CD4-positive, alpha-beta memory T cell (primary cell): ENCODE data around the gene TTC29. TPM values are rescaled to one million over a fixed set of nuclear protein-coding genes. Genes with fewer than 3 reads are reported as not detected.

ENCODE experiments used
- CTCF ChIA-PET: fragments of 350-600 bp; sonication (Branson Sonifier 250); formaldehyde crosslinking; loops from one replicate; lab custom pipeline; 2021; ENCODE audit warnings: inconsistent platforms; ENCODE audit not compliant: partially characterized antibody; lab: Charles Lee
- POLR2A ChIA-PET: fragments of 350-600 bp; sonication (Branson Sonifier 250); formaldehyde crosslinking; loops from one replicate; lab custom pipeline; 2021; ENCODE audit not compliant: partially characterized antibody; lab: Charles Lee
- DNase-seq, 5 donors: peaks; one replicate each; pipeline versions ENCODE4 v3.0.0 to v3.0.0-alpha.2; 2020 to 2022; ENCODE audit warnings: mixed read lengths in 1 of 5
- H3K27ac ChIP-seq: one replicate; pipeline ENCODE4 v1.7.0; 2013; ENCODE audit warnings: low read depth, low read length
- H3K27me3 ChIP-seq: 2 replicates; pipeline ENCODE4 v1.7.0; 2013; ENCODE audit warnings: mild to moderate bottlenecking, low read length, moderate library complexity; ENCODE audit not compliant: insufficient read depth
- H3K36me3 ChIP-seq: 2 replicates; pipeline ENCODE4 v1.7.0; 2013; ENCODE audit warnings: mild to moderate bottlenecking, low read length, moderate library complexity; ENCODE audit not compliant: insufficient read depth
- H3K4me1 ChIP-seq: 2 replicates; pipeline ENCODE4 v1.7.0; 2013; ENCODE audit warnings: mild to moderate bottlenecking, low read length, moderate library complexity; ENCODE audit not compliant: insufficient read depth
- H3K4me3 ChIP-seq, 2 donors: one replicate each; pipeline ENCODE4 v1.7.0; 2013; ENCODE audit warnings: low read length in 2 of 2, mild to moderate bottlenecking in 1 of 2
- H3K9me3 ChIP-seq, 2 donors: one replicate each; pipeline ENCODE4 v1.7.0; 2013; ENCODE audit warnings: low read length in 2 of 2, control low read depth in 1 of 2; ENCODE audit not compliant: control insufficient read depth in 1 of 2
- H3K27ac Mint-ChIP-seq, 7 donors: one replicate each; pipeline ENCODE4 v1.8.0; 2020 to 2021; ENCODE audit warnings: mixed read lengths in 7 of 7, mild to moderate bottlenecking in 6 of 7, inconsistent platforms in 3 of 7, moderate library complexity in 3 of 7
- H3K27me3 Mint-ChIP-seq, 2 donors: one replicate each; pipeline ENCODE4 v1.8.0; 2020 to 2021; ENCODE audit warnings: mixed read lengths in 2 of 2
- H3K36me3 Mint-ChIP-seq, 2 donors: one replicate each; pipeline ENCODE4 v1.8.0; 2020 to 2021; ENCODE audit warnings: mixed read lengths in 2 of 2, inconsistent platforms in 1 of 2, mild to moderate bottlenecking in 1 of 2
- H3K4me1 Mint-ChIP-seq, 4 donors: one replicate each; pipeline ENCODE4 v1.8.0; 2020 to 2021; ENCODE audit warnings: mixed read lengths in 4 of 4, mild to moderate bottlenecking in 1 of 4
- H3K4me3 Mint-ChIP-seq, 8 donors: one replicate each; pipeline ENCODE4 v1.8.0; 2020 to 2021; ENCODE audit warnings: mixed read lengths in 8 of 8, mild to moderate bottlenecking in 7 of 8, moderate library complexity in 6 of 8, inconsistent platforms in 3 of 8
- H3K9me3 Mint-ChIP-seq, 8 donors: one replicate each; pipeline ENCODE4 v1.8.0; 2020 to 2021; ENCODE audit warnings: mixed read lengths in 8 of 8, mild to moderate bottlenecking in 5 of 8, inconsistent platforms in 3 of 8, moderate library complexity in 1 of 8
- intact Hi-C: fragments of 100-400 bp; cut with micrococcal nuclease; formaldehyde crosslinking; loops from one replicate; pipeline ENCODE4 v1.15.1; 2023
- polyA plus RNA-seq, 2 donors: library from polyadenylated mRNA; unstranded; fragments of 300-500 nt; fragmentation: Illumina TruSeq; gene quantifications; one replicate each; pipeline ENCODE4 v1.2.3, GENCODE V29; 2021
- total RNA-seq, 2 experiments: library from RNA; stranded (reverse); gene quantifications; one replicate each; pipeline ENCODE4 v1.2.3, GENCODE V29; 2021

The TTC29 gene
- total and polyA plus RNA-seq, 4 experiments from 2014 or later: not detected

GRCh38 chr4:146883070-146883469 lies 62.6 kb downstream of the TTC29 start:
- POLR2A ChIA-PET: no interaction called here
- Histone ChIP-seq H3K4me1 (no peaks in the 10 kb centered on the region), H3K27ac (no peak overlapping the region), H3K9me3 (no peaks in the 10 kb centered on the region), H3K36me3 (no peaks in the 10 kb centered on the region), H3K4me3 (no peak overlapping the region), H3K27me3 (no peaks in the 10 kb centered on the region)
- Mint-ChIP-seq H3K4me1 (peaks cover 0 to under 1% (median 0%) of the 10 kb centered on the region in 4 donors), H3K36me3 (no peaks in the 10 kb centered on the region), H3K27ac (no peak overlapping the region), H3K4me3 (no peak overlapping the region), H3K9me3 (no peaks in the 10 kb centered on the region), H3K27me3 (peaks cover 0 to 4% of the 10 kb centered on the region in 2 donors)
- CTCF ChIA-PET: no interaction called here
- intact Hi-C loops: no loop called here
- no peak for DNase-seq

- Histone ChIP-seq H3K27ac (no peak overlapping the region), H3K36me3 (no peaks in the 10 kb centered on the region), H3K4me1 (no peaks in the 10 kb centered on the region), H3K27me3 (no peaks in the 10 kb centered on the region), H3K4me3 (no peak overlapping the region), H3K9me3 (no peaks in the 10 kb centered on the region)
- Mint-ChIP-seq H3K4me1 (no peaks in the 10 kb centered on the region), H3K9me3 (peaks cover 0 to 2% (median 0%) of the 10 kb centered on the region in 8 donors), H3K27ac (no peak overlapping the region), H3K36me3 (no peaks in the 10 kb centered on the region), H3K4me3 (no peak overlapping the region), H3K27me3 (peaks cover 4 to 5% of the 10 kb centered on the region in 2 donors)
- ChIA-PET POLR2A (no interaction called here), CTCF (no interaction called here)
- intact Hi-C loops: no loop called here
- no peak for DNase-seq
Observed at GRCh38 chr4:146857298-146857697, 88.4 kb downstream of the TTC29 start.

GRCh38 chr4:146855761-146856160 lies 89.9 kb downstream of the TTC29 start:
- Mint-ChIP-seq H3K27ac (no peak overlapping the region), H3K4me1 (no peaks in the 10 kb centered on the region), H3K36me3 (no peaks in the 10 kb centered on the region), H3K9me3 (peaks cover 0 to 2% (median 0%) of the 10 kb centered on the region in 8 donors), H3K4me3 (no peak overlapping the region), H3K27me3 (peaks cover 4 to 5% of the 10 kb centered on the region in 2 donors)
- Histone ChIP-seq H3K36me3 (no peaks in the 10 kb centered on the region), H3K4me1 (no peaks in the 10 kb centered on the region), H3K27me3 (no peaks in the 10 kb centered on the region), H3K4me3 (no peak overlapping the region), H3K27ac (no peak overlapping the region), H3K9me3 (no peaks in the 10 kb centered on the region)
- CTCF ChIA-PET: no interaction called here
- DNase-seq: no peak
- POLR2A ChIA-PET: no interaction called here
- intact Hi-C loops: no loop called here

GRCh38 chr4:146852360-146852759 lies 93.3 kb downstream of the TTC29 start:
- H3K27ac Mint-ChIP-seq: no peak overlapping the region
- H3K4me1 Mint-ChIP-seq: no peaks in the 10 kb centered on the region
- H3K27me3 Mint-ChIP-seq: peaks cover 0 to 4% of the 10 kb centered on the region in 2 donors
- Histone ChIP-seq H3K4me1 (no peaks in the 10 kb centered on the region), H3K27me3 (no peaks in the 10 kb centered on the region), H3K36me3 (no peaks in the 10 kb centered on the region), H3K4me3 (no peak overlapping the region), H3K9me3 (no peaks in the 10 kb centered on the region), H3K27ac (no peak overlapping the region)
- POLR2A ChIA-PET: no interaction called here
- H3K36me3 Mint-ChIP-seq: no peaks in the 10 kb centered on the region
- intact Hi-C loops: no loop called here
- H3K4me3 Mint-ChIP-seq: no peak overlapping the region
- peaks cover 0 to 2% (median 0%) of the 10 kb centered on the region in 8 donors for H3K9me3 Mint-ChIP-seq
- no peak for DNase-seq
- CTCF ChIA-PET: no interaction called here

- Histone ChIP-seq H3K4me3 (no peak overlapping the region), H3K36me3 (no peaks in the 10 kb centered on the region), H3K27me3 (no peaks in the 10 kb centered on the region), H3K27ac (no peak overlapping the region), H3K4me1 (no peaks in the 10 kb centered on the region), H3K9me3 (no peaks in the 10 kb centered on the region)
- intact Hi-C loops: no loop called here
- DNase-seq: no peak
- ChIA-PET POLR2A (no interaction called here), CTCF (no interaction called here)
- Mint-ChIP-seq H3K9me3 (peaks cover 0 to 3% (median 0%) of the 10 kb centered on the region in 8 donors), H3K27me3 (peaks cover 0 to 1% of the 10 kb centered on the region in 2 donors), H3K4me1 (no peaks in the 10 kb centered on the region), H3K27ac (no peak overlapping the region), H3K4me3 (no peak overlapping the region), H3K36me3 (no peaks in the 10 kb centered on the region)
Observed at GRCh38 chr4:146847345-146847744, 98.3 kb downstream of the TTC29 start.

GRCh38 chr4:146846882-146847281 lies 98.8 kb downstream of the TTC29 start:
- DNase-seq: no peak
- CTCF ChIA-PET: no interaction called here
- intact Hi-C loops: no loop called here
- no peak overlapping the region for H3K27ac ChIP-seq
- H3K4me3 ChIP-seq: no peak overlapping the region
- no peaks in the 10 kb centered on the region for H3K27me3 ChIP-seq
- Mint-ChIP-seq H3K9me3 (peaks cover 0 to 3% (median 0%) of the 10 kb centered on the region in 8 donors), H3K4me3 (no peak overlapping the region), H3K27me3 (peaks cover 0 to 1% of the 10 kb centered on the region in 2 donors), H3K27ac (no peak overlapping the region), H3K4me1 (no peaks in the 10 kb centered on the region), H3K36me3 (no peaks in the 10 kb centered on the region)
- H3K4me1 ChIP-seq: no peaks in the 10 kb centered on the region
- POLR2A ChIA-PET: no interaction called here
- no peaks in the 10 kb centered on the region for H3K9me3 ChIP-seq
- no peaks in the 10 kb centered on the region for H3K36me3 ChIP-seq

- H3K4me3 Mint-ChIP-seq: no peak overlapping the region
Observed at GRCh38 chr4:146844761-146845160, 100.9 kb downstream of the TTC29 start.

GRCh38 chr4:146842876-146843275 lies 102.8 kb downstream of the TTC29 start:
- POLR2A ChIA-PET: no interaction called here

More at GRCh38 chr4:146844761-146845160, 100.9 kb downstream of the TTC29 start:
- Histone ChIP-seq H3K27ac (no peak overlapping the region), H3K9me3 (no peaks in the 10 kb centered on the region), H3K36me3 (no peaks in the 10 kb centered on the region), H3K4me3 (no peak overlapping the region), H3K27me3 (no peaks in the 10 kb centered on the region), H3K4me1 (no peaks in the 10 kb centered on the region)
- DNase-seq: no peak
- H3K9me3 Mint-ChIP-seq: peaks cover 0 to 3% (median 0%) of the 10 kb centered on the region in 8 donors
- peaks cover 0 to 1% of the 10 kb centered on the region in 2 donors for H3K27me3 Mint-ChIP-seq
- H3K4me1 Mint-ChIP-seq: no peaks in the 10 kb centered on the region
- H3K36me3 Mint-ChIP-seq: no peaks in the 10 kb centered on the region
- ChIA-PET POLR2A (no interaction called here), CTCF (no interaction called here)
- intact Hi-C loops: no loop called here
- H3K27ac Mint-ChIP-seq: no peak overlapping the region

More at GRCh38 chr4:146842876-146843275, 102.8 kb downstream of the TTC29 start:
- intact Hi-C loops: no loop called here
- Mint-ChIP-seq H3K27me3 (peaks cover 0 to 1% of the 10 kb centered on the region in 2 donors), H3K4me3 (no peak overlapping the region), H3K36me3 (no peaks in the 10 kb centered on the region), H3K27ac (no peak overlapping the region), H3K4me1 (no peaks in the 10 kb centered on the region), H3K9me3 (peaks cover 0 to 3% (median 0%) of the 10 kb centered on the region in 8 donors)
- H3K27me3 ChIP-seq: no peaks in the 10 kb centered on the region
- H3K27ac ChIP-seq: no peak overlapping the region
- no peaks in the 10 kb centered on the region for H3K4me1 ChIP-seq
- DNase-seq: no peak
- H3K4me3 ChIP-seq: no peak overlapping the region
- no peaks in the 10 kb centered on the region for H3K9me3 ChIP-seq
- no peaks in the 10 kb centered on the region for H3K36me3 ChIP-seq
- CTCF ChIA-PET: no interaction called here
